ENCODE data around the gene NDE1.

DNA sequence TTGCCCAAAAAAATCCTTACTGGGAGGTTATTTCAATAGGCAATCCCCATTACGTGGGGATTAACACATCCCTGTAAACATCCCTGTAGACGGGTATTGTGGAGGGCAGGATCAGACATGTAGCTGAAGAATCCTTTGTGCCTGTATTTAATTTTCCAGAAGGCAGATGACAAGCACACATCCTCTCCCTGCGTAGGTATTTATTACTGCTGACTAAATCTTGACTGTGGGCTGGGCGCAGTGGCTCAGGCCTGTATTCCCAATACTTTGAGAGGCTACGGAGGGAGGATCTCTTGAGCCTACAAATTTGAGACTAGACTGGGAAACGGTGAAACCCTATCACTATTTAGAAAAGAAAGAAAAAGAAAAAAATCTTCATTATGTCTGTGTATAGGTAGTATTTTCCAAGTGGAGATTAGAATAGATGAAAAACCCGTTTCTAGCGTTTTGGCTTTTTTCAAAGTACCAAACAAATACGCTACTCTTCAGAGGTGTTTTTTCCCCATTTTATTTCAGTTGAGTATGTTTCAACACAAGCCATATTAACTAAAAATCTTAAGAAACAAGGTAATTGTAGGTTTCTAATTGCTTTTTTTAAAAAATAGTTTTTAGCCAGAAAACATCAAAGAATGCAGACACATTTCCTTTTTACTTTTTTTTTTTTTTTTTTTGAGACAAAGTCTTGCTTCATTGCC lies 5.6 kb upstream of the NDE1 start:
- TF ChIP-seq, protein P1, sequence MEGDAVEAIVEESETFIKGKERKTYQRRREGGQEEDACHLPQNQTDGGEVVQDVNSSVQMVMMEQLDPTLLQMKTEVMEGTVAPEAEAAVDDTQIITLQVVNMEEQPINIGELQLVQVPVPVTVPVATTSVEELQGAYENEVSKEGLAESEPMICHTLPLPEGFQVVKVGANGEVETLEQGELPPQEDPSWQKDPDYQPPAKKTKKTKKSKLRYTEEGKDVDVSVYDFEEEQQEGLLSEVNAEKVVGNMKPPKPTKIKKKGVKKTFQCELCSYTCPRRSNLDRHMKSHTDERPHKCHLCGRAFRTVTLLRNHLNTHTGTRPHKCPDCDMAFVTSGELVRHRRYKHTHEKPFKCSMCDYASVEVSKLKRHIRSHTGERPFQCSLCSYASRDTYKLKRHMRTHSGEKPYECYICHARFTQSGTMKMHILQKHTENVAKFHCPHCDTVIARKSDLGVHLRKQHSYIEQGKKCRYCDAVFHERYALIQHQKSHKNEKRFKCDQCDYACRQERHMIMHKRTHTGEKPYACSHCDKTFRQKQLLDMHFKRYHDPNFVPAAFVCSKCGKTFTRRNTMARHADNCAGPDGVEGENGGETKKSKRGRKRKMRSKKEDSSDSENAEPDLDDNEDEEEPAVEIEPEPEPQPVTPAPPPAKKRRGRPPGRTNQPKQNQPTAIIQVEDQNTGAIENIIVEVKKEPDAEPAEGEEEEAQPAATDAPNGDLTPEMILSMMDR (IDR thresholded peaks at IDR 0.05) = no peak
- TF ChIP-seq EZH2 (IDR thresholded peaks at IDR 0.05; ENCODE audit: borderline replicate concordance, insufficient read depth, low read depth, low read length, poor library complexity, severe bottlenecking) = no peak
